Measurements from ENCODE around the gene MINDY2.

- TF ChIP-seq, protein P1, sequence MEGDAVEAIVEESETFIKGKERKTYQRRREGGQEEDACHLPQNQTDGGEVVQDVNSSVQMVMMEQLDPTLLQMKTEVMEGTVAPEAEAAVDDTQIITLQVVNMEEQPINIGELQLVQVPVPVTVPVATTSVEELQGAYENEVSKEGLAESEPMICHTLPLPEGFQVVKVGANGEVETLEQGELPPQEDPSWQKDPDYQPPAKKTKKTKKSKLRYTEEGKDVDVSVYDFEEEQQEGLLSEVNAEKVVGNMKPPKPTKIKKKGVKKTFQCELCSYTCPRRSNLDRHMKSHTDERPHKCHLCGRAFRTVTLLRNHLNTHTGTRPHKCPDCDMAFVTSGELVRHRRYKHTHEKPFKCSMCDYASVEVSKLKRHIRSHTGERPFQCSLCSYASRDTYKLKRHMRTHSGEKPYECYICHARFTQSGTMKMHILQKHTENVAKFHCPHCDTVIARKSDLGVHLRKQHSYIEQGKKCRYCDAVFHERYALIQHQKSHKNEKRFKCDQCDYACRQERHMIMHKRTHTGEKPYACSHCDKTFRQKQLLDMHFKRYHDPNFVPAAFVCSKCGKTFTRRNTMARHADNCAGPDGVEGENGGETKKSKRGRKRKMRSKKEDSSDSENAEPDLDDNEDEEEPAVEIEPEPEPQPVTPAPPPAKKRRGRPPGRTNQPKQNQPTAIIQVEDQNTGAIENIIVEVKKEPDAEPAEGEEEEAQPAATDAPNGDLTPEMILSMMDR (IDR thresholded peaks at IDR 0.05; ENCODE audit: low read length) = no peak
- TF ChIP-seq EZH2 (optimal IDR thresholded peaks at IDR 0.05; ENCODE audit: low read depth, low read length) = no peak
Measured at GRCh38 chr15:58738046-58738707, 32.9 kb upstream of the MINDY2 start.
